ENCODE data around the gene CNGB1.
"Not testable (repeated sequence)": the region's sequence is repeated elsewhere in the genome, so short reads cannot be mapped to it uniquely, and the experiment has no call there.

Gene CNGB1

GRCh38 chr16:57900796-57901479 is 70.0 kb downstream of the CNGB1 start:
- DNase-seq: no peak

- no peak for DNase-seq
These were observed 70.9 kb downstream of the CNGB1 start for GRCh38 chr16:57899771-57900661.

- no peak for DNase-seq
These were observed 72.0 kb downstream of the CNGB1 start for GRCh38 chr16:57898961-57899360.

GRCh38 chr16:57897996-57898395 is 72.9 kb downstream of the CNGB1 start:
- DNase-seq: no peak

GRCh38 chr16:57897053-57897784 is 73.7 kb downstream of the CNGB1 start:
- DNase-seq: no peak

GRCh38 chr16:57895081-57895547 is 75.8 kb downstream of the CNGB1 start:
- DNase-seq: not testable (repeated sequence)

GRCh38 chr16:57894390-57895080 is 76.4 kb downstream of the CNGB1 start:
- DNase-seq: no peak

- DNase-seq: no peak
These were observed 77.2 kb downstream of the CNGB1 start for GRCh38 chr16:57893559-57894389.

GRCh38 chr16:57893217-57893558 is 77.7 kb downstream of the CNGB1 start:
- DNase-seq: no peak

- DNase-seq: no peak
These were observed 78.4 kb downstream of the CNGB1 start for GRCh38 chr16:57892447-57893096.

- no peak for DNase-seq
These were observed 78.9 kb downstream of the CNGB1 start for GRCh38 chr16:57892041-57892440.

GRCh38 chr16:57890752-57891111 is 80.2 kb downstream of the CNGB1 start:
- DNase-seq: no peak

GRCh38 chr16:57889960-57890751 is 80.8 kb downstream of the CNGB1 start:
- DNase-seq: no peak

- no peak for DNase-seq
These were observed 81.4 kb downstream of the CNGB1 start for GRCh38 chr16:57889522-57889921.

- DNase-seq: no peak
These were observed 81.8 kb downstream of the CNGB1 start for GRCh38 chr16:57889111-57889510.

GRCh38 chr16:57888128-57888527 is 82.8 kb downstream of the CNGB1 start:
- no peak for DNase-seq

- DNase-seq: no peak
These were observed 83.2 kb downstream of the CNGB1 start for GRCh38 chr16:57887711-57888110.

GRCh38 chr16:57886427-57886826 is 84.5 kb downstream of the CNGB1 start:
- no peak for DNase-seq

- no peak for DNase-seq
These were observed 86.2 kb downstream of the CNGB1 start for GRCh38 chr16:57884655-57885133.

GRCh38 chr16:57883953-57884654 is 86.8 kb downstream of the CNGB1 start:
- DNase-seq: no peak
